GM18858 (cell line): ENCODE data around the gene AKT3.
"Not testable (repeated sequence)": the region's sequence is repeated elsewhere in the genome, so short reads cannot be mapped to it uniquely, and the experiment has no call there.

Source experiments
- ATAC-seq: cut with Tn5 transposase; IDR thresholded peaks from one replicate; pipeline ENCODE4 v1.9.1; 2021; ENCODE audit not compliant: unreplicated experiment

The AKT3 gene

DNA sequence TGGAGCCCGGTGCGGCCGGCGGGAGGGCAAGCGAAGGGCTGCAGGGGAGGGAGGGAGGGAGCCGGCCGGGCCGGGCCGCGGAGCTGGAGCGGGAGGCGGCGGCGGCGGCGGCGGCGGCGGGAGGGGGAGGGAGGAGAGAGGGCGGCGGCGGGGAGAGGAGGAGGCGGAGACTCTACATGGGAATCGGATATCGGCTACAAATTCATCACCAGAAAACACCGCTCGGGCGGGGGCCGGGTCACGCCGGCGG is at the start of gene AKT3:
Gene AKT3, minus strand, starts transcription at position 42 of the 250 bp plus-strand sequence. CDS start 7,073 bp downstream, outside the sequence.
- ATAC-seq = peak; percentile 30

DNA sequence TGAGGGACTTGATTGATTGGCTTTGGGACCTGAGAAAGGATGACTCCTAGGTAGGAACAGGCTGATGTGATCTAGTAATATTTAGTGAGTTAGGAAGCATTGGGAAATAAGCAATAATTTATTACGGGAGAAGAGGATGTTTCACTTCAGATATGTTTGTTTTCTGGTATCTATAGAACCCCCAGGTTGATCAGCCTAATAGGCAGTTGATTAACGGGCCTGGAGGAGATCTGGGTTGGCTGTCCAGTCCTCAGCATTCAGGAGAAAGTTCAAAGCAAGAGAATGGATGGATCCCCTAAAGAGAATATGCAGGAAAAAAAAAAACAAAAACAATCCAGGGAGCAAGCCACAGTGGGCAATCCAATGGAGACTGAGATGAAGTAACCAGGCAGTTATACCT is 48.2 kb upstream of the AKT3 start:
- no peak for ATAC-seq

DNA sequence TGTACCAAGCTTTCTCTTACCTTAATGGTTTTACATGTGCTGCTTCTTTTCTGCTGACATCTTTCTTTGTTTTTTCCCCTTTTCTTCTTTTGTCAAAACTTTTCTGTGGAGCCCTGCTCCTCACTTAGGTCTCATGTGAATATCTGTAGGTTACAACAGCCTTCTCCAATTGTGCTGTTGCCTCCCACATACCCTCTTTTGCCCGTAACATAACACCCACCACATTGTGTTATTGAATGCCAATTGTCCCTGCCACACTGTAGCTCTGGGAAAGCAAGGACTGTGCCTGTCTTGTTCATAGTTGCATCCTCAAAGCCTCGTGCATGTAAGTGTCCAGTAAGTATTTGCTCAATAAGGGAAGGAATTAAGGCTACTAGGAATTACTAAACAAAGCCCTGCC is 46.3 kb upstream of the AKT3 start:
- no peak for ATAC-seq

DNA sequence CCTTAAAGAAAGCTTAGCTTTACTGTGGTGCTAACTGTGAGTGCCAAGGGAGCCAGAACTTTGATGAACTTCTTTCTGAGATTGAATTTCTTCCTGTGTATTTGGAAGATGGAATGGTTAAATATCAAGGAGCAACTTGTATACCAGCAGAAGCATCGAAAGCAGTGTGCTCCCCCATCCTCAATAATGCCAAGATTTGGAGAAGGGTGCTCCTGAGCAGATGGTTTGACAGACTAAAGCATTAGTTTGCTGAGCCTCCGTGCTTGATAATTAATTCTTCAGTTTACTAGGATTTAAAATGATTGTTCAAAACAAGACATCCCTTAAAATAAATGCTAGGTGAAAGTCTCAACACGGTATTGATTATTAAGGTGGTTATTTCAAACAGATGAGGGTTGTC is 42.4 kb upstream of the AKT3 start:
- ATAC-seq = no peak

DNA sequence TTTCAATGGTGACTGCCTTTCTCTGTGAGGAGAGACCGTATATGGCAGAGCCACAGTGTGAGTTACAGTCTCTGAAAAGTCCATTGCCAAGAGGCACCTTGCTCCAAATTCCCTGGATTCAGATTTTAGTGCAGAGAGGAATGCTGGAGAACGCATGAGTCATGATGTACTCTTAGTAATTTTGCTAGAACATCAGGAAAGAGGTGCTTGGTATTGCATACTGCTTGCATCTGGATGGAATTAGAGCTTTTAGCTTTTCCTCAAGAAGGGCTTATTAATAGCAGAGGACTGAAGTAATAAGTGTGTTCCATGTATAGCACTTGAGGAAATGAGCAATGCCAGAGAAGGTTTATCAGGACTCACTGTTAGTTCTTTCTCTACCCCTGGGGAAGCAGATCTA is 40.5 kb upstream of the AKT3 start:
- ATAC-seq = no peak

DNA sequence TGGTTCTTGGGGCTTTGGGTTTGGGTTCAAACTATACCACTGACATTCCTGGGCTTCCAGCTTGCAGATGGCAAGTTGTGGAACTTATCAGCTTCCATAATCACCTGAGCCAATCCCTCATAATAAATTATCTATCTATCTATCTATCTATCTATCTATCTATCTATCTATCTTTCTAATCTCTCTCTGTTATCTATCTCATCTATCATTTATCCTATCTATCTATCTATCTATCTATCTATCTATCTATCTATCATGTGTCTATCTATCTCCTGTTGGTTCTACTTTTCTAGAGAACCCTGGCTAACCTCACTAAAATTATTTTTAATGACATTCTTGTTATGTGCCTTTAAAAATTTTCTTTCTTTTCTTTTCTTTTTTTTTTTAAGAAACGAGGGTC is 35.8 kb upstream of the AKT3 start:
- no peak for ATAC-seq

DNA sequence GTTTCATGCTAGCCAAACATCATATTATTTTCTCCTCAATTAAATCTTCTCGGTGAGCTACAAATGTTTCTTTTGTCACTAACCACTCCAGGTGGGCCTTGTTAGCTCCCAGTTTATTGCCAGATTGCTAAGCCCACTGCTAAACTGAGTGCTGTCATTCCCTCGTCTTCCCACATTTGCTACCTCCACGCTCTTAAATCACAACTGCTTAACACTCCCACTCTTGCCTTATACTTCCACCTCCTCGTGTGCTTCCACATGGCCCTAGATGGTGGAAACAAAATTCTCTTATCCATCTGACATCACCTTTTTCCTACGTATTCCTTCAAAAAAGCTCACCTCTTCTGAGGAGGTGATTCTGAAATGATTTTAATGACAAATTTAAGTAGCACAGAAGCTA is 34.6 kb upstream of the AKT3 start:
- no peak for ATAC-seq

DNA sequence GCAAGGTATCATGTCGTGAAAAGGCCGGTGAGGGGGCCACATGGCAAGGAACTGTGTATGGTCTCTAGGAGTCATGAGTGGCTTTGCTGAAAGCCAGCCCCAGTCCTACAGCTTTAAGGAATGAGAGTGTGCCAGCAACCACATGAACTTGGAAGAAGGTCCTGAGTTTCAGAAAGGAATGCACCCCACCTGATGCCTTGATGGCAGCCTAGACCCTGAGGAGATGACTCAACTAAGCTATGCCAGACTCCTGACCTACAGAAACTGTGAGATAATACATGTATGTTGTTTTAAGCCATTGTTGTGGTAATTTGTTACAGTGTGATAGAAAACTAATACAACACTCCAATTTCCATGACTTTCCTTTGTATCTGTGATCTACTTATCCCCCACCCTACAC is 33.5 kb upstream of the AKT3 start:
- ATAC-seq = no peak

DNA sequence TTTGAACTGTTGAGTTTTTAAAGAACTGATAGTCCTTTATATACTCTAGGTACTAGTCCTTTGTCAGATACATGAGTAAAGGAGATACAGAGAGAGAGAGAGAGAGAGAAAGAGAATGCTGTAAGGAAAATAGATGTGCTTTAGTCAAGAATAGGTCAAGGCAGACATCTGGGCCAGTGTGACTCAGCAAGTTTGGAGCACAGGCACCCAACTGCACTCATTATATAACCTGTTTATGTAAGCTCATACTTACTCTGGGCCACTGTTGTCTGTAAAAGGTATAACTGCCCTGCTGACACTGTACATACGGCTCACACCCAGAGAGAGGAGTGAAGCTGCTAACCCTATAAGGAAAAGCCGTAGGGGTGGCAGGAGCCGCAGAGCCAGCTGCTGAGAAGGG is 32.2 kb upstream of the AKT3 start:
- no peak for ATAC-seq

DNA sequence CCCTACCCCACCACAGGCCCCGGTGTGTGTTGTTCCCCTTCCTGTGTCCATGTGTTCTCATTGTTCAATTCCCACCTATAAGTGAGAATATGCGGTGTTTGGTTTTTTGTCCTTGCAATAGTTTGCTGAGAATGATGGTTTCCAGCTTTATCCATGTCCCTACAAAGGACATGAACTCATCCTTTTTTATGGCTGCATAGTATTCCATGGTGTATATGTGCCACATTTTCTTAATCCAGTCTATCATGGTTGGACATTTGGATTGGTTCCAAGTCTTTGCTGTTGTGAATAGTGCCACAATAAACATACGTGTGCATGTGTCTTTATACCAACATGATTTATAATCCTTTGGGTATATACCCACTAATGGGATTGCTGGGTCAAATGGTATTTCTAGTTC is 27.0 kb upstream of the AKT3 start:
- not testable (repeated sequence) for ATAC-seq

DNA sequence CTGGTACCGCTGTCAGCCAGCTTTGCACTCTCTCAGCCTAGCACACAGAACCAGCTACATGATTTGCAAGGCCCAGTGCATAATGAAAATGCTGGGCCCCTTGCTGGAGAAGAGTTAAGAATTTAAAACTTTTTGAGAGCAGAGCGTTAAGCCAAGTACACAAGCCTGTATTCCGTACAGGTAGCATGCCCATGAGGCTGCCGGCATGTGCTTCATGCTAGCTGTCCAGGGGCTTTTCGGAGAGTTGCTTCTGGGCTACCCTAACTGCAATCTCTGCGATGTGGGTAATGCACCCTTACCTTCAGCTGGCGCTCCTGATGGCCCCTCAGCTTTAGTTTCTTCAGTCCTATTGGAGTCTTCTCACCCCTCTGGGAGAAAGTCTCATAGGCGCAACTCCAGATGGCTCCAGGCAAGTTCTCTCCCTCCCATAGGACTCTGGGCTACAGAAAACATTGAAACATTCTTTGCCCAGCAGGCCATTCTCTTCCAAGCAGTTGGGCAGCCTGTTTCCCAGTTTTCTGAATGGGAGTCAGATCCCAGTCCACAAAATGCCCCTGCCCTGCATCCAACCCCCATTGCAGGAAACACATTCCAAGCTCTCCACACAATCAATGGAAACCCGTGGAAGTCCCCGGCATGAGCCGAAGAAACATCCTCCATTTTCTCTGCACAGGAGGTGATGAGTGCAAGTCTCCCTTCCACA is 5.7 kb upstream of the AKT3 start:
- no peak for ATAC-seq

DNA sequence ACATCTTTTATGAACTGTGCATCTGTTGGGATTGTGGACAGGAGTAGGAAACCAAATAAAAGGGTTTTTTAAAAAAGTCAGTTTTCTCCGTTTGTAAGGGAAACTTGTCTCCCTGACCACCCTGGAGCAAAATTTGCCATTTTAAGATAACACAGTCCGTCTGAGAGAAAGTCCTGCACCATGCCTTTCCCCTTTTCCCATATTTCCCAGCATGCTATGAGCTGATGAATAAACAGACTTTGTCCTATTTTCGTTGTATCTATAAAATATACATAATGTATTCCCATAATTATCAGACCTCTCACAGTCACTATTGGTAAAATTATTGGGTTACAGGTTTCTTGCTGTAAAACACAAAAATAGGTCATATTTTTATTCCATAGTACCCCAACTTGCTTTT is 1.7 kb upstream of the AKT3 start:
- ATAC-seq = no peak

DNA sequence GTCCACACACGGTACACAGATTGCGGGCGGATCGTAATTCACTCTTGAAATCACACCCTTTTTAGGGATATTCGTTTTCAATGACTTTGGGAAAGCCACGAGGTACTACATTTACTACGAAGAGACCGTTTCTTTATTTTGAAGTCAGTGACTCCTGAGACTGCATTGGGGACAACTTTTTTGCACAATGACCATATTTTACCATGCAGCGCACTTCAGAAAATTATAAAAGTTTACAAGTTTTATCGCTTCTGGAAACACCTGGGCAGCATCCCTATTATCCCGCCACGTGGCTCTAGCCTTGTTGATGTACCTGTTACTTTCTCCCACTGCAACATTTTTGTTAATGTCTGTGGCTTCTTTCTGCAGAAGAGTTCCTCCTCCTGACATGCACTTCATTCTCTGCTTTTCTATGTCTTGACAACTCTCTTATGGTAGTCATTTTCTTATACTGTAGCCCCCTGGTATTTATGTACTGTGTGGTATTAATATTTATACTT is 1.3 kb upstream of the AKT3 start:
- ATAC-seq = no peak

DNA sequence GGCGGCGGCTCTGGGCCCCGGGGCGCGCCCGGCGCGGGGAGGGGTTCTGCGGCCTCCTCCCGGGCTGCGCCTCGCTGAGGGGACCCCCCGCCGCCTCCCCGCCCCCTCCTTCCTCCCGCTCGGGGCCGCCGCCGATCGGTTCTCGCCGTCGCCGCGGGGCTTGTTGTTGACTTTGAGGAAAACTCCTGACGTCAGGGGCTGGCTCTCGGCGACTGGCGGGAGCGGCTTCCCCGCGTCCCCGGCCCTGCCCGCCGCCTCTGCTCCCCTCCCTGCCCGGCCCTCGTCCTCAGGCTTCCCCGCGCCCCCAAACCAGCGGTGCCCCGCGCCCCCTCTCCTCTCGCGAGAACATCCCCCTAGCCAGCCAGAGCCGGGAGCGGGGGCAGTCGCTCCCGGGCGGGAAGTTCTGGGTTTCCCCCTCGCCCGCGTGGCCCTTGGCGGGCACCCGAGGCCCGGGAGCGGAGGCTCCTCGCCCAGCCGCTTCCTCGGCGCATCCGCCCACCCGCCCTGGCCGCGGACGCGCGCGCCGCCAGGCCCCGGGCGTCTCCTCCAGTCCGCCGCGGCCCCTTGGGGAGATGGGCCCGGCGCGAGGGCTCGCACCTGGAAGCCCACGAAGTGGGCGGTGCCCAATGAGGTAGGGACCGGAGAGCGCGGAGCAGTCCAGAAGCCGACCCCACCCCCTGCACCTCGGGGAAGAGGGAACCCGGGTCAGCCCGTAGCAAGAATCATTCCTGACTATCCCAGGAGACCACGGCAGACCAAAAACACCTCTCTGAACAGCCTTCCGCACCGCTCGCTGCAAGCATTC is 611 bp upstream of the AKT3 start:
- peak; percentile 42 for ATAC-seq

DNA sequence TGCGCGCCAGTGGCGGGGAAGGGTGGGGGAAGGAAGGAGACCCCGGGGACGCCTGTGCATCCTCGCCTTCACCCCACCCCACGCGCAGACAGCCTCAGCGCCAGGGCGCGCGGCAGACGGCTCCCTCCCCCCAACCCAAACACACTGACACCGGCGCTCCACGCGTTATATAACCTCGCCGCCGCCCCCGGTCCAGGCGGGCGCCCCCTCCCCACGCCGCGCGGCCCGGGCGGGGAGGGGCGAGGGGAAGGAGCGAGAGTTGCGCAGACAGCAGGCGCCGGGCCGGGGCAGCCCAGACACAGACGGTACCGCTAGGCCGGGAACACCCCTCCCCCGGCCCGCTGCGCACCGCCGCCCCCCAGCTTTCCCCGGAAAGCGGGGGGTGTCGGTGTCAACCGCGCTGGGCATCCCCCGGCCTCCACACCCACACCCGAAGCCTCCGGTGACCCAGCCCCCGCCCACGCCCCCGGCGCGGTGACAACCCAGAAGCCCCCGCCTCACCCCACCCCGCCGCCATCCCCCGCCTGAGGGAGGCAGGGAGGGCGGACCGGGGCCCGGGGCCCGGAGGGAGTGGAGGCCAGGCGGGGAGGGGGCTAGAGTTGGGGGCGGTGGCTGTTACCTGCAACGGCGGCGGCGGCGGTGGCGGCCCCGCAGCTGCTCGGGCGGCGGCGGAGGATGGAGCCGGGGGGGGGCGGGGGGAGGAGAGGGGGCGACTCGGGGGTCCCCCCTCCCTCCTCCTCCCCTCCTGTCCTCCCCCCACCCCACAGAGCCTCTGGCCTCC is 432 bp downstream of the AKT3 start:
- ATAC-seq = no peak

DNA sequence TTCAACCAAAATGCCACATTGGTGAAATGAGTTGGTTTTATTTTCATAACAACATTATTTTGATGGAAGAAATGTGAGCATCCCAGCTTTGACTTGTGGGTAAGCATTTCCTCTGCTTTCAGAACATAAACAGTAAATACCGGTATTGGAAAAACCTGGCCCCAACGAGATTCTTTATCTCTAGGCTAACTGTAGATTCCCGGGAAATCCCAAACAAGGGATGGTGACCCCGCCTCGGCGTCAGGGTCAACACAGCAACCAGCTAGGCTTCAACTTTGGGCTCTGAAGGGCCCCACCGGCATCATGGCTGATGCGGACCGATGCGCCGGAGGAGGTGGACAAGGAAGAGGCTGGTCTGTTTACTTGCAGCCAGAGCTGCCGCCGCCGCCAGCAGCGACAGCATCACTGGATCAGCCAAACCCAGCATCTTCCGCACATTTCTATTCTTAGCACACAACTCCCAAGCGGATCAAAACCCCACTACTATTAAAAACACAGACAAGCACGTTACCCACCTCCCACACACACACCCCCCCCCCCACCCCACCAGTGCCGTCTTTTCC is 1.1 kb downstream of the AKT3 start:
- ATAC-seq = no peak

DNA sequence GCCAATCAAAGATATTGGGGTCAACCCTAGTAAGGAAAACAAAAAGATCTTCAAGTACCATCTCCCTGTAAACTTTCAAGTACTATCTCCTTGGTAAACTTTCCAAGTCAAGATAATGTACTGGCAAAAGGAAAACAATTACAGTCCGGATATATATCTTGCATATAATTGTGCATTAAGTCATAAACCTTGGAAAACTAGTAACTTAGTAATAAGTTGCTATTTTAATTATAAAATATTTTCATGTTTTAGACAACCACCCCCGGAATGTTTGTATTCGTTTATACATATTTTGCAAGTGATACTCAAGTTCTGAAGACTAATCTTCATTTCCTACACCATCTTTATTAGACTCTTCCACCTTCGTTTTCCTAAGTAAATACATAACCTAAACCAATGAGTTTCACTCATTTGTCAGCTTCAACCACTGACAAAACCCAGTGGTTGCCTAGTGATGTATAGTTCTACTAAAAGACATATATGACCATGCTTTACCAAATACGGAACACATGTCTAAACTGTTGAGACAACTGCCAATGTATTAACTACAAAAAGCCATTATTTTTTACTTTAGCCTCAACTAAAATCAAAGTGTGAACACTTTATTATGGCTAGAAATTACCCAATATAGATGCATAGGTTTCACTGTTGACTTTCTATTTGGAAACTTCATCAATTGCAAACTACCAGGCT is 1.7 kb downstream of the AKT3 start:
- ATAC-seq = no peak

DNA sequence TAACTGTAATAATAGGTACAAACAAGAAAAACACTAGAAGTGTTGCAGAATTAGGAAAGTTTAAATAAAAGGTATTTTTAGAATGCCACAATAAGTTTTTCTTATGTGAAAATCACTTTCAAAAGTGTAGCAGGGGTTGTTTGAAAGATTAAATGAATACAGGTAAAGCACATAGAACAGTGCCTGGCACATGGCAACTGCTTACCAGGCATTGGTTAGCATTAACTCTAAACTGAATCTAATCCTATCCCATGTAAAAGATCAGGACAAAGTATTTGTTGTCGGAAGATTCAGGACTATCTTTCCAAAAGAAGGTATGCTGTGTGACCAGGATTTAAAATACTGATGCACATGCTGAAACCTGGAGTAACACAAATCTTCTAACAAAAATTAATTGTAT is 3.3 kb downstream of the AKT3 start:
- ATAC-seq = no peak

DNA sequence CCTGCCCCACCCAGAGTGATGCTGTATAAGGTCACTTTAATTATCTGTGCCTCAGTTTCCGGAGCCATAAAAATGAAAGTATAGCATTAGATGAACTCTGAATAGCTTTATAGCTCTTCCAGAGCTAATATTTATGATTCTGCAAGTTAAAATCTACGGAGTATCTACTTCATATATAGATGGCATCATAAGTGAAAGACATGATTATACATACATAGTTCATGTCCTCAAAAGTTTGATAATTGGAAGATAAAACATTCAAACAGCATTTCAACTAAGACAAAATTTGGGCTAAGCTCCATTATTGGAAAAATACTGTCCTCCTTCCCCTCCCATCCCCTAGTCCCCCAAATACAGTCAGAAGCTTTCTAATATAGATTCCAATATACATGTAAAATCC is 4.2 kb downstream of the AKT3 start:
- ATAC-seq = no peak

DNA sequence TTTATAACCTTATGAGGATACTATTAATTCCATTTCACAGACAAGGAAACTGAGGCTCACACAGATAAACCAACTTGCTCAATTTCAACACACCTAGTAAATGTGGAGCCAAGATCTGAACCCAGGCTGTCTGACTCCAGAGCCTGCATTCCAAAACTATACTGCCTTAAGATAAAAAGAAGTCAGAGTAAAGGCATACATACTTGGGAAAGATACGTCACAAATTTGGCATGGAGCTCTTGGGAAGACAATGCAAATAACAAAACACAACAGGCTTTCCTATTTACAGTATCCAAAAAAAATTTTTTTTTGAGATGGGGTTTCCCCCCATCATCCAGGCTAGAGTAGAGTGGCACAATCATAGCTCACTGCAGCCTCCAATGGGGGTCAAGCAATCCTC is 5.9 kb downstream of the AKT3 start:
- ATAC-seq = no peak

DNA sequence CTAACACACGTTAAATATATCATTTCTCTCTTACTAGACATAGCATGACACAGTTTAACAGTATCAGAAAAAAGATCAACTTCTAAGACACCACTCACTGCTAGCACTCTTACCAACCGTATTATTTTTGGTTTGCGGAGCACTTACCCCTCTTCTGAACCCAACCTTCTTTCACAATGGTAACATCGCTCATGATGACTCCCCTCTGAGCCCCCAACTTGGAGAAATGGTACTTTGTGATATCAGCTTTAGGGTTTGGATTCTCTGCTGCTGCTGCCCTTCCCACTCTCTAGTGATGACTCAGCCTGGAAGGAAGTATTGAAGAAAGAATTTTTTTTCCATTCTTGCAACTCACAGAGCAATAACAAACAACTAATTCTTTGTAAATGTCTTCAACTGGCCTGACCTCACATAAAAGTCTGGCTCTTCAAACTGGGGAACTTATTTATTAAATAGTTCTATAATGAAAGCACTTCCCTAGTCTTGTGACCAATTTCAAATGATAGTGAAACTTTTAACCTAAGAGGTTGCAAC is 7.0 kb downstream of the AKT3 start:
- no peak for ATAC-seq
